ENCODE measurements around the gene ARAP1.
A peak's percentile ranks its signal among the peaks of the same experiment; 100 is the strongest.
"Not testable (repeated sequence)": the region's sequence is repeated elsewhere in the genome, so short reads cannot be mapped to it uniquely, and the experiment has no call there.

Gene ARAP1

DNA sequence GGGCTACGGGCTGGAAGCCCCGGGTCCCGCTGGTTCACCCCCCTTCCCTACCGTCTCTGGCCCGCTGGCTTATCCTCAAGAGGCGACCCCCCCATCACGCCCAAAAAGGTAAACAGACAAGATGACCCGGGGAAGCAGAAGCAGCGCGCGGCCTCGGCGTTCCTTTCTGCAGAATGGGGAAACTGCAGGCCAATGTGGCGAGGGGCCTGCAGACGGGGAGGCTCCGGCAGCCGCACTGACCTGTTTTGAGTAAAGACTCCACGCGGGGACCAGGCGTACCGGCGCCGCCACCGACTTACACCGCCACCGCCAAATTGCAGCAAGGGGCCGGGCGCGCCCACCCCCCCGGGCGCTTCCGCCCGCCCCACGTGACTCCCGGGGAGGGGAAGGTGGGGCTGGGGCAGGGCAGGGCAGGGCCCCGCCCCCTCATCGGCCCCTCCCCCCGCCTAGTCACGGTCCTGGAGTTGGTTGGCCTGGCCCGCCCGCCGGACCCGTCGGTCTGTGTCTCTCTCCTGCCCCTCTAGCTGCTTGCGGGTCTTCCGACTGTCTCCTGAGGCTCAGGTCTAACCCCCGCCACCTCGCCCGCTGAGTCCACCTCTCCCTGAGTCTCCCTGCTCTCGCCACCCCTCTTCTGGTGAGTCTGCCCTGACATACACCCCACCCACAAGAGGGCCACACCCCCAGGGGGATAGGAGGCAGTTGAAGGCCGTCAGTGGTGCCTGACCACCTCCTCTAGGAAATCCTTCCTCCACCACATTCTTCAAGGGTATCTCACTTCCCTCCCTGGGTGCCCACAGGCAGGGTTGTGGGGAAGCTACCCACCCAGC lies at the start of gene ARAP1:
TSS of gene ARAP1 (minus strand) at position 321 of the 827 bp plus-strand sequence. CDS start 25,280 bp downstream, outside the sequence.
- DNase-seq (ENCODE audit: low read depth in 2 of 3, low spot score in 2 of 3): peak; percentile 40 to 54 (median 48)

DNA sequence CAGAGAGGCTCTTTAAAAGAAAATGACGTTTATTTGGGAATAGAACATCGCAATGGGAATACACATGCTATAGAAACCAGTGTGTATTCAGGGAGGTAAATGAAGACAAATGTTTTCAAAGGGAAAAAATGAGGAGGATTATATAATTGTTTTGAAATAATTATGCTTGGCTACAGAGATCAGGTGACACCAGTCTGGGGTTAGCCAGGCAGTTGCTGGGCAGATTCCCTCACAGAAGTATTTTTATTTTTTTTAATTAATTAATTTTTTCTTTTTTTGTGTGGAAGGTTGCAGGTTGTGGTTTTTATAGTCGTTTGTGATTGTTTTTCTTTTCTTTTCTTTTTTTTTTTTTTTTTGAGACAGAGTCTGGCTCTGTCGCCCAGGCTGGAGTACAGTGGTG lies 47.2 kb upstream of the ARAP1 start:
- DNase-seq (ENCODE audit: low read depth in 2 of 3, low spot score in 2 of 3): no peak

GRCh38 chr11:72798361-72798760 lies 46.2 kb upstream of the ARAP1 start:
- DNase-seq (ENCODE audit: low read depth in 2 of 3, low spot score in 2 of 3): no peak

- peak; percentile 81 to 91 (median 84) for DNase-seq (ENCODE audit: low read depth in 2 of 3, low spot score in 2 of 3)
Observed at GRCh38 chr11:72793425-72794367, 41.5 kb upstream of the ARAP1 start, which contains the start of gene STARD10. Gene STARD10 (minus strand): TSS chr11:72794047. CDS start chr11:72781181, 12,866 bp downstream.

DNA sequence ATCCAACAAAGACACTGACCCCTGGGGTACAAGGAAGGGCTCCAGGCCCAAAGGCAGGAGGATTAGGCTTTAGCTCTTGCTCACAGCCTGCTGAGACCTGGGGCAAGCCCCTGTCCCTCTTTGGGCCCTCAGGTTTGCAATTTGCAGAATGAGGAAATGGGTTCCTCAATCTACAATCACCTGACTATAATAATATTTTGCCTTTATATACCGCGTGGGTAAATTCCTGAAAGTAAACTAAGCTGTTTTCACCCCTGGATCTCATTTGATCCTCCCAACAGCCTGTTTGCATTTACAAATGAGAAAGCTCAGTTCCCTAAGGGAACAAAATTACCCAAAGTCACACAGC lies 40.8 kb upstream of the ARAP1 start:
- DNase-seq (ENCODE audit: low read depth in 2 of 3, low spot score in 2 of 3): no peak

DNA sequence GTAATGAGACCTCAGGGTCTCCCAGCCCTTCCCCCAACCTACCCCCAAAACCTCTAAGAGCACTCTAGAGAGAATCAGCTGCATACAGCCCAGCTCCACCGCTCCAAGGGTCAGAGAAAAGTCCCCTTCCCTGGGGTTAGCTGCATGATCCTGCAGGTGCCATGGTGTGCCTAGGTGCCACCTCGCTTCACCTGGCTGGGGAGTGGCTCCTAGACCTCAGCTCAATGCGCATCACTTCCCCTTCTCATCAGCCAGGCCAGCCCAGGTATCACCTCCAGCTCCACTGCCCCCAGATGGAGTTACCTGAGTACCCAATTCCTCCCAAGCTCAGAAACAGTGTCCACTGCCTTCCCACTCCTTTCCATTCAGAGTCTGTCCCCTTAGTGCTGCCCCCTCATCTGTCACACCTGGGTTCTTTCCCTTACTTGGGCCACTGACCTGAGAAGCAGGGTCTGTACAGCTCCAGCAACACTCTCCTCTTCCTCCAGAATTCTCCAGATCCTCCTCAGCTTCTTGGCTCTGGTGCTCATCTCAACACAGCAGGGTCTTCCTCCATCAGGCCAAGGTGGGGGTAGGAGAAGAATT lies 40.3 kb upstream of the ARAP1 start:
- DNase-seq (ENCODE audit: low read depth in 2 of 3, low spot score in 2 of 3): no peak

DNA sequence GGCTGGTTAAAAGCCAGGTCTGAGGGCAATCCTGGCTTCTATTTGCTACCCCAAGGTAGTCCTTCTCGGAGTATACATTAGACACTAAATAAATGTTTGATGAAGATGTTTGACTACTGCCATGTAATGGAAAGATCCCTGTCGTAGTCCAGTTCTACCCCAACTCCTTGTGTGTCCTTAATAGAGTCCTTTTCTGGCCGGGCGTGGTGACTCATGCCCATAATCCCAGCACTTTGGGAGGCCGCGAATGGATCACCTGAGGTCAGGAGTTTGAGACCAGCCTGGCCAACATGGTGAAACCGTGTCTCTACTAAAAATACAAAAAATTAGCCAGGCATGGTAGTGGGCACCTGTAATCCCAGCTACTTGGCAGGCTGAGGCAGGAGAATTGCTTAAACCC lies 39.0 kb upstream of the ARAP1 start:
- not testable (repeated sequence) for DNase-seq (ENCODE audit: low read depth in 2 of 3, low spot score in 2 of 3)

DNA sequence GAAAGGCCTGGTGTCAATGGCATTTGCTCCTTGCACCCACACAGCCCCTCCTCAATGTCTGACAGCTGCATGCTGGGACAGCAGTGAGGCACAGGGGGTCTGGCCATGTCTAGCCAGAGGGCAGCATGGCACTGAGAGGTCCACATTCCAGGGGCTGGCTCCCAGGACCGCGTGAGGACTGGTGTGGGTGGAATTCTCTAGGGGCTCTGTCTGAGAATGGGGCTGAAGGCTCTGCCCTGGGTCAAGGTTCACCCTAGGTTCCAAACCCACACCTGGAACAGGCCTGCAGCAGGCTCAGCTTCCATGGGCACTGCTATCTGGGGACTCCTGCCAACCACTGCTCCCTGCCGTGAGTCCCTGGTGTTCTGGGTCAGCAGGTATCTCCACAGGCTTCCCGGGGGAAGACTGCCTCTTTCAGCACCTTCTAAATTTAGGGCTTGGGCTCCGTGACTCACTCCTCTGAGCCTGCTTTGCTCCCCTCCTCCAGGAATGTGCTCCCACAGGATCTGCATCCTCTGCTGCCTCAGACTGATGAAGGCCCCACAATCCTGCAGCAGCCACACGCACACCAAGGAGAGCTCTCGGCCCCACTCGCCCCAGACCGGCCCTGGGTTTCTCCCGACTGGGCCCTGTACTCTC lies 37.4 kb upstream of the ARAP1 start:
- DNase-seq (ENCODE audit: low read depth in 2 of 3, low spot score in 2 of 3): no peak

DNA sequence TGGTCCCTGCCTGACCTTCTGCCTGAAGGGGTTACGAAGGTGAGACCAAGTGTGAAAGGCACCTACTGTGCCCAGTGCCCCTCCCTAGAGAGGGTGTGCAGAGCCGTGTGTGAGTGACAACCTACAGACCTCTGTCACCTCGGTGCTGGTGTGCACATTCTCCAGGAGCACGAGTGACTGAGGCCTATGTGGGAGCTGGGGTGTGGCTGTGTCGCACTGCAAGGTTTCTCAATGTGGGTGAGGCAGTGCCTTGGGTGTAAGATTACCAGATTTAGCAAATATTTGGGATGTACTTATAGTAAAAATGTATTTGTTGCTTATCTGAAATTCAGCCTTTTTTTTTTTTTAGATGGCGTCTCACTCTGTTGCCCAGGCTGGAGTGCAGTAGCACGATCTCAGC lies 36.0 kb upstream of the ARAP1 start:
- DNase-seq (ENCODE audit: low read depth in 2 of 3, low spot score in 2 of 3): no peak

GRCh38 chr11:72787216-72788104 lies 35.3 kb upstream of the ARAP1 start:
- DNase-seq (ENCODE audit: low read depth in 2 of 3, low spot score in 2 of 3): no peak

DNA sequence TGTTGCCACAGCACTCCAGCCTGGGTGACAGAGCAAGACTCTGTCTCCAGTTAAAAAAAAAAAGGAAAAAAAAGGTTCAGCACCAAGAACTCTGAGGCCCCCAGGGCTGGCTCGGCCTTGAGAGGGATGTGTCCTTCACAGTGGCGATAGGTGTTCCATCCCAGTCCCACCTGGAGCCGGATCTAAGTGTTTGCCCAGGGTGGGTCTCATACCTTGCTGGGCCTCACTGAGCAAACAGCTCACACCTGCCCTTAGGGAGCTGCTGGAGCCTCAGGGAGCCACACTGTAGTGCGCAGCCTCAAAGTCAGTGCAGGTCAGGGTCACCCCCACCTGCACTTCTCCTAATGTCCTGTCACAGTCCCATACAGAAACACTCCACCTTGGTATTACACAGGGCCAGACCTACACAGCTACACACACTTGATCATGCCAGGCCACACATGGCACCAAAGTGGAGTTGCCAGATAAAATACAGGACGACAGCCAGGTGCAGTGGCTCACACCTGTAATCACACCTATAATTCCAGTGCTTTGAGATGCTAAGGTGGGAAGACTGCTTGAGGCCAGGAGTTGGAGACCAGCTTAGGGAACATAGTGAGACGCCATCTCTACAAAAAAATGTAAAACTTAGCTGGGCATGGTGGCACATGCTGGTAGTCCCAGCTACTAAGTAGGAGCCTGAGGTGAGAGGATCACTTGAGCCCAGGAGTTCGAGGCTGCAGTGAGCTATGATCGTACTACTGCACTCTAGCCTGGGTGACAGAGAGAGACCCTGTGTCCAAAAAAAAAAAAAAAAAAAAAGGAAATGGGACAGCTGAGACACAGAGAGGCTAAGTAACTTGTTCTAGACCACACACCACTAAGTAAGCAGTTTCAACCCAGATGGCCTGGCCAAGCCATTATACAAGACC lies 34.4 kb upstream of the ARAP1 start:
- no peak for DNase-seq (ENCODE audit: low read depth in 2 of 3, low spot score in 2 of 3)

DNA sequence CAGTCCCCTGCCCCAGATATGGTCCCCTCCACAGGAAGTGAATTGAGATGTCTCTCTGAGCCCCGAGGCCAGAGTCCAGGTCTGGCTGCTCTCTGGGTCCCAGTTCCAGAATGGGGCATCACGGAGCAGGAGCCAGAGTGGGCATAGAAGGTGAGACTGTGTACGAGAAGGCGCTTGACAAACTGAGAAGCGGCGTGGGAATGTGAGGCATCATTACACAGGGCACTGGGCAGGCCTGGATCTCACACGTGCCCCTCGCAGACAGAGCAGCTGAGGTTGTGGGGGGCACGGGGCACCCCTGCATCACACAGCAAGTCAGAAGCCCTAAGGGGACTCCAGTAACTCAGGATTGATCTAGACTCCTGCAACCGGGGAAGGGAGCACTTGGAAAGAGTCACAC lies 32.5 kb upstream of the ARAP1 start:
- DNase-seq (ENCODE audit: low read depth in 2 of 3, low spot score in 2 of 3): no peak

- DNase-seq (ENCODE audit: low read depth in 2 of 3, low spot score in 2 of 3): no peak
Observed at GRCh38 chr11:72783144-72783905, 31.1 kb upstream of the ARAP1 start.

GRCh38 chr11:72782081-72782920 lies 30.1 kb upstream of the ARAP1 start:
- no peak for DNase-seq (ENCODE audit: low read depth in 2 of 3, low spot score in 2 of 3)

- peak in 1 of 3 experiments; percentile 24 for DNase-seq (ENCODE audit: low read depth in 2 of 3, low spot score in 2 of 3)
Observed at GRCh38 chr11:72781313-72782080, 29.3 kb upstream of the ARAP1 start.

- no peak for DNase-seq (ENCODE audit: low read depth in 2 of 3, low spot score in 2 of 3)
Observed at GRCh38 chr11:72781063-72781312, 28.8 kb upstream of the ARAP1 start.
